IMR-90 (cell line): ENCODE results near the gene DEPDC5. TPM values are rescaled to one million over a fixed set of nuclear protein-coding genes. Genes with fewer than 3 reads are reported as not detected.

Source experiments
- ATAC-seq: fragments of 200-7000 bp; cut with Tn5 transposase; 2 replicates; pipeline ENCODE4 v1.9.1; 2020; ENCODE audit warnings: low read depth, mild to moderate bottlenecking, moderate library complexity
- BruUV-seq: library from RNA; stranded (reverse); fragments of 400-500 nt; replicated peaks from 2 replicates; lab custom pipeline; 2021; lab: Mats Ljungman, UMichigan
- CTCF ChIA-PET: fragments of 300-600 bp; formaldehyde crosslinking; extraction: SDS; loops from one replicate; lab custom pipeline; 2021; ENCODE audit warnings: antibody characterized with exemption; lab: Yijun Ruan, JAX
- POLR2A ChIA-PET: fragments of 300-600 bp; sonication (Branson Sonifier 250); formaldehyde crosslinking; loops from one replicate; lab custom pipeline; 2022; ENCODE audit warnings: antibody characterized with exemption; ENCODE audit not compliant: unreplicated experiment; lab: Charles Lee
- DNase-seq: peaks from one replicate; pipeline ENCODE4 v3.0.0; 2013
- H2AFZ ChIP-seq: replicated peaks from 2 replicates; pipeline ENCODE3; 2013; ENCODE audit warnings: low read length, mild to moderate bottlenecking; ENCODE audit not compliant: poor library complexity
- H2AK5ac ChIP-seq: 2 replicates; pipeline ENCODE4 v1.6.1; 2013; ENCODE audit warnings: low read depth, low read length, inconsistent platforms
- H2AK9ac ChIP-seq: replicated peaks from 2 replicates; pipeline ENCODE3; 2013; ENCODE audit warnings: mild to moderate bottlenecking, low read depth, low read length, moderate library complexity; ENCODE audit not compliant: poor library complexity
- H2BK120ac ChIP-seq: 2 replicates; pipeline ENCODE4 v1.6.1; 2013; ENCODE audit warnings: low read depth, low read length, inconsistent platforms
- H2BK15ac ChIP-seq: 3 replicates; pipeline ENCODE4 v1.6.1; 2013; ENCODE audit warnings: low read depth, low read length, inconsistent platforms
- H2BK20ac ChIP-seq: 2 replicates; pipeline ENCODE4 v1.6.1; 2013; ENCODE audit warnings: low read depth, mild to moderate bottlenecking, inconsistent platforms, low read length, moderate library complexity
- H2BK5ac ChIP-seq: 2 replicates; pipeline ENCODE4 v1.6.1; 2013; ENCODE audit warnings: mild to moderate bottlenecking, low read depth, low read length, inconsistent platforms; ENCODE audit not compliant: poor library complexity, severe bottlenecking
- H3K14ac ChIP-seq: replicated peaks from 2 replicates; pipeline ENCODE4 v1.6.1; 2013; ENCODE audit warnings: low read depth, low read length, inconsistent platforms
- H3K18ac ChIP-seq: 2 replicates; pipeline ENCODE4 v1.6.1; 2013; ENCODE audit warnings: low read depth, low read length, control low read depth
- H3K23ac ChIP-seq: 2 replicates; pipeline ENCODE4 v1.6.1; 2013; ENCODE audit warnings: low read depth, low read length, inconsistent platforms
- H3K27ac ChIP-seq: 2 replicates; pipeline ENCODE4 v1.5.1; 2013; ENCODE audit warnings: mild to moderate bottlenecking, control low read depth, low read length; ENCODE audit not compliant: insufficient read depth
- H3K27me3 ChIP-seq: 2 replicates; pipeline ENCODE4 v1.6.1; 2013; ENCODE audit warnings: low read length; ENCODE audit not compliant: control insufficient read depth, insufficient read depth
- H3K36me3 ChIP-seq: 2 replicates; pipeline ENCODE4 v1.6.1; 2013; ENCODE audit warnings: low read length, mixed read lengths; ENCODE audit not compliant: control insufficient read depth, insufficient read depth
- H3K4ac ChIP-seq: 2 replicates; pipeline ENCODE4 v1.6.1; 2013; ENCODE audit warnings: low read depth, low read length, inconsistent platforms
- H3K4me1 ChIP-seq: 2 replicates; pipeline ENCODE4 v1.6.1; 2013; ENCODE audit warnings: low read length, mixed read lengths; ENCODE audit not compliant: control insufficient read depth, insufficient read depth
- H3K4me2 ChIP-seq: 2 replicates; pipeline ENCODE4 v1.6.1; 2013; ENCODE audit warnings: low read depth, mild to moderate bottlenecking, control low read depth, low read length, moderate library complexity
- H3K4me3 ChIP-seq: 2 replicates; pipeline ENCODE4 v1.5.1; 2013; ENCODE audit warnings: low read depth, mild to moderate bottlenecking, control low read depth, low read length, moderate library complexity; ENCODE audit not compliant: insufficient read depth
- H3K56ac ChIP-seq: 2 replicates; pipeline ENCODE4 v1.6.1; 2013; ENCODE audit warnings: low read length, inconsistent platforms; ENCODE audit not compliant: insufficient read depth; ENCODE audit errors: extremely low read depth
- H3K79me1 ChIP-seq, 2 experiments: 2 replicates each; pipeline ENCODE4 v1.6.1; 2013; ENCODE audit warnings: low read length in 2 of 2, inconsistent platforms in 1 of 2, low read depth in 1 of 2
- H3K9ac ChIP-seq: 2 replicates; pipeline ENCODE4 v1.6.1; 2013; ENCODE audit warnings: low read depth, low read length, control low read depth
- H3K9me1 ChIP-seq: 2 replicates; pipeline ENCODE4 v1.6.1; 2013; ENCODE audit warnings: low read length, inconsistent platforms; ENCODE audit not compliant: insufficient read depth
- H3K9me3 ChIP-seq: 2 replicates; pipeline ENCODE4 v1.6.1; 2013; ENCODE audit warnings: low read length; ENCODE audit not compliant: control insufficient read depth, insufficient read depth
- H4K20me1 ChIP-seq: 2 replicates; pipeline ENCODE4 v1.6.1; 2013; ENCODE audit warnings: low read length, inconsistent platforms; ENCODE audit not compliant: insufficient read depth
- H4K5ac ChIP-seq: 2 replicates; pipeline ENCODE4 v1.6.1; 2013; ENCODE audit warnings: mild to moderate bottlenecking, low read depth, low read length, control low read depth
- H4K8ac ChIP-seq, 2 experiments: 2 replicates each; pipeline ENCODE4 v1.6.1; 2013; ENCODE audit warnings: low read depth in 2 of 2, low read length in 2 of 2, control low read depth in 1 of 2, inconsistent platforms in 1 of 2
- H4K91ac ChIP-seq: 2 replicates; pipeline ENCODE4 v1.6.1; 2013; ENCODE audit warnings: low read depth, low read length, inconsistent platforms; ENCODE audit not compliant: insufficient read depth
- BHLHE40 ChIP-seq: fragments of 150-350 bp; IDR thresholded peaks from 2 replicates; pipeline ENCODE4 v1.6.1; 2016; ENCODE audit warnings: mild to moderate bottlenecking, low read depth, low read length
- CEBPB ChIP-seq: IDR thresholded peaks from 2 replicates; pipeline ENCODE4 v1.6.1; 2012; ENCODE audit warnings: low read depth, low read length, improper control_type of control experiment
- FOS ChIP-seq: fragments of 150-350 bp; IDR thresholded peaks from 2 replicates; pipeline ENCODE4 v1.6.1; 2016; ENCODE audit warnings: low read depth, low read length
- MAFK ChIP-seq: IDR thresholded peaks from 2 replicates; pipeline ENCODE4 v1.6.1; 2012; ENCODE audit warnings: low read depth, low read length, improper control_type of control experiment
- MAZ ChIP-seq: IDR thresholded peaks from 2 replicates; pipeline ENCODE4 v1.6.1; 2012; ENCODE audit warnings: low read depth, mild to moderate bottlenecking, low read length, improper control_type of control experiment, moderate library complexity, borderline replicate concordance
- NFE2L2 ChIP-seq: fragments of 150-350 bp; IDR thresholded peaks from 2 replicates; pipeline ENCODE4 v1.6.1; 2016; ENCODE audit warnings: low read depth, mild to moderate bottlenecking, low read length
- POLR2A ChIP-seq: IDR thresholded peaks from 2 replicates; pipeline ENCODE4 v1.6.1; 2012; ENCODE audit warnings: mild to moderate bottlenecking, low read depth, low read length
- RFX5 ChIP-seq: IDR thresholded peaks from 2 replicates; pipeline ENCODE4 v1.8.0; 2012; ENCODE audit warnings: low read depth, mild to moderate bottlenecking, low read length, moderate library complexity
- SMC3 ChIP-seq: fragments of 150-350 bp; IDR thresholded peaks from 2 replicates; pipeline ENCODE4 v1.6.1; 2016; ENCODE audit warnings: low read depth, mild to moderate bottlenecking, antibody characterized with exemption, low read length, moderate library complexity
- WGBS, 2 experiments: methylation state at CpG; one replicate each; pipeline versions ENCODE4 v1.1.5 to v1.1.7; 2013; ENCODE audit warnings: missing lambda C conversion rate in 2 of 2; ENCODE audit not compliant: insufficient read length in 1 of 2; ENCODE audit errors: extremely low coverage in 2 of 2; 5-methylcytosine and 5-hydroxymethylcytosine counted together
- dilution Hi-C: fragments of 300-500 bp; cut with HindIII; formaldehyde crosslinking; loops from one replicate; pipeline ENCODE4 v1.14.3; 2018; ENCODE audit warnings: low sequenced_read_pairs; ENCODE audit not compliant: unreplicated experiment
- in situ Hi-C: fragments of 300-500 bp; cut with MboI; formaldehyde crosslinking; loops from 3 replicates; pipeline ENCODE4 v1.14.3; 2019; ENCODE audit warnings: low sequenced_read_pairs, inconsistent platforms, mixed read lengths
- intact Hi-C: fragments of 100-400 bp; cut with micrococcal nuclease; formaldehyde crosslinking; loops from 2 replicates; pipeline ENCODE4 v1.10.0; 2022
- polyA plus RNA-seq, 3 experiments: library from polyadenylated mRNA; depleted of rRNA; stranded (reverse); fragments of >200 nt; gene quantifications; 2 replicates each; pipeline ENCODE4 v1.2.3, GENCODE V29; 2012; ENCODE audit warnings: low replicate concordance in 1 of 3
- total RNA-seq: library from RNA; depleted of rRNA; stranded (reverse); fragments of >200 nt; gene quantifications from 2 replicates; pipeline ENCODE4 v1.2.3, GENCODE V29; 2012
- TF ChIP-seq, protein P1 (sequence below): fragments of 150-350 bp; IDR thresholded peaks from 2 replicates; pipeline ENCODE4 v1.6.1; 2016; ENCODE audit warnings: low read depth, mild to moderate bottlenecking, low read length, moderate library complexity, borderline replicate concordance
- TF ChIP-seq, protein P2 (sequence below): fragments of 150-350 bp; IDR thresholded peaks from 2 replicates; pipeline ENCODE4 v1.6.1; 2017; ENCODE audit warnings: mild to moderate bottlenecking, antibody characterized with exemption, low read length, low read depth
- TF ChIP-seq, protein P3 (sequence below): conservative IDR thresholded peaks from 2 replicates; pipeline ENCODE4 v1.5.1; 2012; ENCODE audit warnings: mild to moderate bottlenecking, low read depth, low read length, improper control_type of control experiment

Gene DEPDC5
- total and polyA plus RNA-seq, 2 of the 4 experiments (the other 2 are of a cell fraction), result 6.6 to 12.9 TPM

DNA sequence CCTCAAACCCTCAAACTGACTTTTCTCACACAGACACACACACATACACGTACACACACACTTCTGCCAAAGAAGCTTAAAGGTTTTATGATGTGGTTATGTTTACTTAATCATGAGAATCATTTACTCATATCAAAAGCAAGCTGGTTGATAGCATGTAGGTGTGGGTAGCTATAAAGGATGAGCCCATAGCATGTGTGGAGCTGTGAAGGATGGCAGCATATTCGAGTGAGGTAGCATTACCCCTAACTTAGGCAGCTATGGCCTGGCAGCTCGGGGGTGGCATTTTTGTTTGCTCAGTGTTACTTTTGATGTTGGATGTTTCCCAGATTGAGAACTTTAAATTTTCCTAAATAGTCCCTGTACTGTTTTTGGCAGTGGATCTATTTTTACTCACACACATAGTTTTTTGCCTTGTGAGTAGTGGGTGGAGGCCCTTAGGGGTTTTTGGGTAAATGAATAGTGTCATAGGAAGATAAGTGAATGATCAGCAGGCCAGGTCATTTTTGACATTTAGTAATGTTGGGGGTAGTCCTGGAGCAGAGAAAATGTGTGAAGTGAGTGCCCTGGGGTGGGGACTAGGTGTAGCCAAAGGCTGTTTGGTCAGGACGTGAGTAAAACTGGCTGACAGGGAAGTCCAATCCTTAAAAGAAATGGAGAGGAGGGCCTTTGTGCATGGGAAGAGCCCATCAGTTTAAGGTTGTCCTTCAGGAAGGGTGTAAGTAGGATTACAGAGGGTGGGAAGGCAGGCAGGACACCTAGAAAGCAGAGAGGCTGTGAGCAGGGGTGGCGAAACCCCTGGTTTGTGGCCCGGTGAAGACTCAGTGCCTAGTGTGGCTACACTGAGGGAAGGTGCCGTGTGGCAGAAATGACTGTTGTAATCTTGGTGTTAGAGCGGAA, 197.6 kb downstream of the DEPDC5 start:
- Histone ChIP-seq H3K36me3 (peaks cover 17% of the 10 kb centered on the region), H3K79me1 (peaks cover 42 to 79% of the 10 kb centered on the region in 2 experiments), H2BK120ac (no peak overlapping the region), H4K20me1 (peaks cover 83% of the 10 kb centered on the region), H3K4me1 (peaks cover 15% of the 10 kb centered on the region), H4K8ac (peak overlapping the region in 1 of 2 experiments; percentile 30; a peak in 2 of 4 replicates), H3K14ac (peak overlapping the region; percentile 63), H2AFZ (no peak overlapping the region), H3K4me3 (no peak overlapping the region), H3K4ac (peak overlapping the region; percentile 39), H3K9me3 (no peaks in the 10 kb centered on the region), H3K9me1 (peaks cover 30% of the 10 kb centered on the region), H2AK9ac (peak overlapping the region; percentile 76), H2BK15ac (0 out of 3 replicates have a peak overlapping the region, but pooled peaks have one; percentile 21), H2BK5ac (peak overlapping the region; percentile 48), H3K18ac (0 out of 2 replicates have a peak overlapping the region, but pooled peaks have one; percentile 19), H2BK20ac (peak overlapping the region; percentile 32), H3K9ac (no peak overlapping the region), H3K27ac (peak overlapping the region; percentile 33; the same call in 1 of the 2 replicates), H3K4me2 (no peak overlapping the region), H3K23ac (peak overlapping the region; percentile 67), H3K56ac (no peak overlapping the region), H2AK5ac (peak overlapping the region; percentile 64), H3K27me3 (no peaks in the 10 kb centered on the region), H4K91ac (peak overlapping the region; percentile 35; the same call in 1 of the 2 replicates), H4K5ac (peak overlapping the region; percentile 25; the same call in 1 of the 2 replicates)
- no TSS peak for BruUV-seq
- DNase-seq, result no peak
- POLR2A ChIA-PET, result no interaction called here
- intact Hi-C loops (loop anchor here (5.0 kb wide), 3 partner anchors 124 to 389 kb away; partner anchors contain the start of genes DEPDC5 and PRR14L), dilution Hi-C loops (no loop called here), in situ Hi-C loops (loop anchor here (25.0 kb wide), 2 partner anchors 389 to 861 kb away; partner anchors contain the start of gene TIMP3)
- peak; percentile 7; the same call in 1 of the 2 replicates for ATAC-seq
- 85% methylated on average over 4 of the region's 8 CpGs; no CpG with 5 or more reads in 1 of the 2 experiments for WGBS, 2 experiments
- CTCF ChIA-PET, result interaction anchor here (0.8 kb wide), 1 partner anchor 26 kb away, joined by 3 read pairs; no protein-coding TSS in a partner anchor
- TF ChIP-seq MAZ, result no peak
- TF ChIP-seq MAFK, result no peak
- TF ChIP-seq, protein P1, sequence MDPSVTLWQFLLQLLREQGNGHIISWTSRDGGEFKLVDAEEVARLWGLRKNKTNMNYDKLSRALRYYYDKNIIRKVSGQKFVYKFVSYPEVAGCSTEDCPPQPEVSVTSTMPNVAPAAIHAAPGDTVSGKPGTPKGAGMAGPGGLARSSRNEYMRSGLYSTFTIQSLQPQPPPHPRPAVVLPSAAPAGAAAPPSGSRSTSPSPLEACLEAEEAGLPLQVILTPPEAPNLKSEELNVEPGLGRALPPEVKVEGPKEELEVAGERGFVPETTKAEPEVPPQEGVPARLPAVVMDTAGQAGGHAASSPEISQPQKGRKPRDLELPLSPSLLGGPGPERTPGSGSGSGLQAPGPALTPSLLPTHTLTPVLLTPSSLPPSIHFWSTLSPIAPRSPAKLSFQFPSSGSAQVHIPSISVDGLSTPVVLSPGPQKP, result no peak
- no peak for TF ChIP-seq FOS
- TF ChIP-seq RFX5, result no peak
- no peak for TF ChIP-seq POLR2A
- TF ChIP-seq, protein P2, sequence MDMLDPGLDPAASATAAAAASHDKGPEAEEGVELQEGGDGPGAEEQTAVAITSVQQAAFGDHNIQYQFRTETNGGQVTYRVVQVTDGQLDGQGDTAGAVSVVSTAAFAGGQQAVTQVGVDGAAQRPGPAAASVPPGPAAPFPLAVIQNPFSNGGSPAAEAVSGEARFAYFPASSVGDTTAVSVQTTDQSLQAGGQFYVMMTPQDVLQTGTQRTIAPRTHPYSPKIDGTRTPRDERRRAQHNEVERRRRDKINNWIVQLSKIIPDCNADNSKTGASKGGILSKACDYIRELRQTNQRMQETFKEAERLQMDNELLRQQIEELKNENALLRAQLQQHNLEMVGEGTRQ, result no peak
- TF ChIP-seq, protein P3, sequence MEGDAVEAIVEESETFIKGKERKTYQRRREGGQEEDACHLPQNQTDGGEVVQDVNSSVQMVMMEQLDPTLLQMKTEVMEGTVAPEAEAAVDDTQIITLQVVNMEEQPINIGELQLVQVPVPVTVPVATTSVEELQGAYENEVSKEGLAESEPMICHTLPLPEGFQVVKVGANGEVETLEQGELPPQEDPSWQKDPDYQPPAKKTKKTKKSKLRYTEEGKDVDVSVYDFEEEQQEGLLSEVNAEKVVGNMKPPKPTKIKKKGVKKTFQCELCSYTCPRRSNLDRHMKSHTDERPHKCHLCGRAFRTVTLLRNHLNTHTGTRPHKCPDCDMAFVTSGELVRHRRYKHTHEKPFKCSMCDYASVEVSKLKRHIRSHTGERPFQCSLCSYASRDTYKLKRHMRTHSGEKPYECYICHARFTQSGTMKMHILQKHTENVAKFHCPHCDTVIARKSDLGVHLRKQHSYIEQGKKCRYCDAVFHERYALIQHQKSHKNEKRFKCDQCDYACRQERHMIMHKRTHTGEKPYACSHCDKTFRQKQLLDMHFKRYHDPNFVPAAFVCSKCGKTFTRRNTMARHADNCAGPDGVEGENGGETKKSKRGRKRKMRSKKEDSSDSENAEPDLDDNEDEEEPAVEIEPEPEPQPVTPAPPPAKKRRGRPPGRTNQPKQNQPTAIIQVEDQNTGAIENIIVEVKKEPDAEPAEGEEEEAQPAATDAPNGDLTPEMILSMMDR, result no peak
- no peak for TF ChIP-seq SMC3
- no peak for TF ChIP-seq BHLHE40
- TF ChIP-seq NFE2L2, result no peak
- no peak for TF ChIP-seq CEBPB
